COR-L47 (cell line): Measurements from ENCODE around the gene DLK2.

ENCODE experiments used
- DNase-seq: peaks from one replicate; lab custom pipeline; 2025; lab: John Stamatoyannopoulos, UW

Gene DLK2

DNA sequence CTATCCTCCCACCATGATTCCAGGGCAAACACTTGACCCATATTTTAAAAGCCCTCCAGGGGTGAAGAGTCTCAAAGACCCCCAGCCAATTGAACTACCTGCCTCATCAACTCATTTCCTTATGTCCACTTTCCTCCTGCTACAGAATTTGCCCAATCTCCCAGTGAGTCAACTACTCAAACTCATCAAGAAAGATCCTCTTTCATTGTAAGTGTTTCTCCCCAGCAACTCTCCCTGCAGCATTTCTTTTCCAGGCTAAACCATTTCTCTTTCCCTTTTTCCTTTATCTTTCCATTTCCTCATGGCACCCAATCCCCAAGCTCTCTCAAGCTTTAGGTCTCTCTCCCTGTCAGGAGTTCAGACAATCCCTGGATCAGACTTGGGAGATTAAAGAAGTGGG is 1.5 kb downstream of the DLK2 start:
- no peak for DNase-seq

DNA sequence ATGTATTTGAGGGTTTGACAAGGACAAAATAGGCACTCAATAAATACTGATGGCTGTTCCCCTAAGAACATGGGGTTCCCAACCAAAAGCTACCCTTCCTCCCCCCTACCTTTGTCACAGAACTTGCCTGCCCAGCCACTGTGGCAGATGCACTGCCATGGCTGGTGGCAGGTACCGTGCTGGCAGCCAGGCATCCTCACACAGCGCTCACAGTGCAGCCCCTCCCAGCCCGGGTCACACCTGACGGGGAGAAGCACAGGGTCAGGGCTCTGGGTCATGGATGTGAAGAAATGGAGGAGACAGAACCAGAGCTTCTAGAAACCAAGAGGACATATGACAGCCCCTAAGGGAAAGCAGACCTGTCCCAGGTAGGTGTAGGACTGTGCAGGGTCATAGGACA is 2.5 kb downstream of the DLK2 start:
- DNase-seq: no peak

DNA sequence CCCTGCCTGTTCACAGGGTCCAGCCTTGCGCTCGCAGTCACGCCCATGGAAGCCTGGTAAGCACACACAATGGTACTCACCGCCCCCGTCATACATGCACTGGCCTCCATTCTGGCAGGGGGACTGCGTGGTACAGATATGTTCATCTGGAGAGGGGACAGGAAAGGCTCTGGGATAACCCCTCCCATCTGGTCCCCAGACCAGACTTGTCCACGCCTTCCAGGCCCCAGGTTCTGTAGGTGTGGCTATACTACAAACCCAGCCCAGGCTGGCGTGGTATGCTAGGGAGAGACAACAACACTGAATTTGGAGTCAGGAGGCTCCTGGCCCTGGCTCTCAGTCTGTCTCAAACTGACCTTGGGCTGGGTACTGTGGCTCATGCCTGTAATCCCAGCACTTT is 3.4 kb downstream of the DLK2 start:
- DNase-seq: no peak

DNA sequence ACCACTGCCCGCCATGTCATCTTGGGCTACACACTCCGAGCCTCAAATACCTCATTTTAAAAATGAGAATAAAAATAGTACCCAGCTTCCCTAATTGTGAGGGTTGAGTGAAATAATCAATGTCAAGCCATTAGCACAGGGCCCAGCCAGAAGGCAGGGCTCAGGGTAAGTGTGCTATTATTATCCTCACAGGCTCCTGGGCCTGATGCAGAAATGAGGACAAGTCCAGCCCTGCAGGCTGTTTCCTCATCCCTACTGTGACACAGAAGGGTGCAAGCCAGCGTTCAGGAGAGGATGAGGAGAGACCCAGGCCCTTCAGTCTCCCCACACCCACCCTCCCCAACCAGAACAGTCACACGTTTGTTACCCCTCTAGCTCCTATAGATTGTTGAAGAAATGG is 4.0 kb downstream of the DLK2 start:
- no peak for DNase-seq

DNA sequence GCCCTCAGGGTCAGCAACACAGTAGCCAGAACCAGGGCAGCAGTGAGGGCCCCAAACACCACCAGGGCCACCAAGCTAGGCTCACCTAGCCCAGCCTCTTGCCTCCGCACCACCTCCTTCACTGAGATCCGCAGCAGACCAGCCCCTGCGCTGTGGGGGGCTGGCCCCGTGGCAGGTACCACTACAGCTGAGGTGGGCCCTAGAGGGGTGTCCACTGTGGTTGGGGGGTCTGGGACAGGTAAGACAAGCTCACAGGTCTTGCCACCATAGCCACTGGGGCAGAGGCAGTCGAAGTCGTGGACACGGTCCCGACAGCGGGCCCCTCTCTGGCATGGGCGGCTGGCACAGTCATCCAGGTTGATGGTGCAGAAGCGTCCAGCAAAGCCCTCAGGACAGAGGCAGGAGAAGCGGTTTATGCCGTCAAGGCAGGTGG is 4.6 kb downstream of the DLK2 start:
- DNase-seq: no peak

DNA sequence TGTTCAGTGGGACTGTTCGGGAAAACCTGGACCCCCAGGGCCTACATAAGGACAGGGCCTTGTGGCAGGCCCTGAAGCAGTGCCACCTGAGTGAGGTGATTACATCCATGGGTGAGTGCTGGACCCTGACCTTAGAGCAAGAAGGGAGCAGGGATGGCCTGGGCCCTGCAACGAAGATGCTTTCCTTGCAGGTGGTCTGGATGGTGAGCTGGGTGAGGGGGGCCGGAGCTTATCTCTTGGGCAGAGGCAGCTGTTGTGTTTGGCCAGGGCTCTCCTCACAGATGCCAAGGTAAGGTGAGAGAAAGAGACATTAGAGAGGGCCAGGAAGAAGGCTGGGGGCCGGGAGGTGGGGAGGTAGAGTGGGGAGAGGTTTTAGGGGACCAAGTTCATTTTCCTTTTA is 6.4 kb downstream of the DLK2 start:
- DNase-seq: no peak

DNA sequence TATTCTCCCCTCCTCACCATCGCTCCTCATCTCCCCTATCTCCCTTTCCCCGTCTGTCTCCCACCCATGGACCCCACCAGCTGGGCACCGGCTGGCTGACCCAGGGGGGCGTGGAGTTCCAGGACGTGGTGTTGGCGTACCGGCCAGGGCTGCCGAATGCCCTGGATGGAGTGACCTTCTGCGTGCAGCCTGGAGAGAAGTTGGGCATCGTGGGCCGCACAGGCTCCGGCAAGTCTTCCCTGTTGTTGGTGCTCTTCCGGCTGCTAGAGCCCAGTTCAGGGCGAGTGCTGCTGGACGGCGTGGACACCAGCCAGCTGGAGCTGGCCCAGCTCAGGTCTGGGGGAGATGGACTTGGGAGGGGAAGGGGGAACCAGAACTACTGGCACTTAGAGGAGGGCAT is 7.7 kb downstream of the DLK2 start:
- no peak for DNase-seq

DNA sequence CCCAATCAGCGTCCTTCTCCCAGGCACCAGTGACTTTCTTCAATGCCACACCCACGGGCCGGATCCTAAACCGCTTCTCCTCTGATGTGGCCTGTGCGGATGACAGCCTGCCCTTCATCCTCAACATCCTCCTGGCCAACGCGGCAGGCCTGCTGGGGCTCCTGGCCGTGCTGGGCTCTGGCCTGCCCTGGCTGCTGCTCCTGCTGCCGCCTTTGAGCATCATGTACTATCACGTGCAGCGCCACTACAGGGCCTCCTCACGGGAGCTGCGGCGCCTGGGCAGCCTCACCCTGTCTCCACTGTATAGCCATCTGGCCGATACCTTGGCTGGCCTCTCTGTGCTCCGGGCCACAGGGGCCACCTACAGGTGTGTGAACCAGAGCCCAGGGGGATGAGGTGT is 9.8 kb downstream of the DLK2 start:
- DNase-seq: no peak

DNA sequence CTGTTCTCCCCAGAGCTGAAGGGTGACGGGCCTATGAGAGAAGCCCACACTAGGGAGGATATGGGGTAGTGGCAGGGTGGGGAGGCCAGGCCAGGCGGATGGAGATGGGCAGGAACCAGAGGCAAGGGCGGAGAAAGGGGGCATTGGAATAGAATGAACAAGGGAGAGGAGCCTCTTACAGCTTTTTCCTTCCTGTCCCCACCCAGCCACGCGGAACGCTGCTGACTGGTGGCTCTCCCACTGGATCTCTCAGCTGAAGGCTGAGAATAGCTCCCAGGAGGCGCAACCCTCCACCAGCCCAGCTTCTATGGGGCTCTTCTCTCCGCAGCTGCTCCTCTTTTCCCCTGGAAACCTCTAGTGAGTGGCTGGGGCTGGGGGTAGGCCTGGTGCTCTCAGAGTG is 10.8 kb downstream of the DLK2 start:
- DNase-seq: no peak

DNA sequence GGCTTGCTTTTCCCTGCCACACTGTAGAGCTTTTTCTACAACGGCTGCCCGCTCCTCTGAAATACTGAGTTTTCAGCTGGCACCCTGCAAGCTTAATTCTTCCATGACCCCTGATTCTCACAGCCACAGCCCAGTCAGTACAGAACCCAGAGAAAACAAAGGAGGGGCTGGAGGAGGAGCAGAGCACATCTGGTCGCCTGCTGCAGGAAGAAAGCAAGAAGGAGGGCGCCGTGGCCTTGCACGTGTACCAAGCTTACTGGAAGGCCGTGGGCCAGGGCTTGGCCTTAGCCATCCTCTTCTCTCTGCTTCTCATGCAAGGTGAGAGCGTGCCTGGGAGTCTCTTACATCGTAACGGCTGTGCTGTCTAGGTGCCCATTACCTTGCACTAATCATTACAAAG is 11.3 kb downstream of the DLK2 start:
- no peak for DNase-seq

DNA sequence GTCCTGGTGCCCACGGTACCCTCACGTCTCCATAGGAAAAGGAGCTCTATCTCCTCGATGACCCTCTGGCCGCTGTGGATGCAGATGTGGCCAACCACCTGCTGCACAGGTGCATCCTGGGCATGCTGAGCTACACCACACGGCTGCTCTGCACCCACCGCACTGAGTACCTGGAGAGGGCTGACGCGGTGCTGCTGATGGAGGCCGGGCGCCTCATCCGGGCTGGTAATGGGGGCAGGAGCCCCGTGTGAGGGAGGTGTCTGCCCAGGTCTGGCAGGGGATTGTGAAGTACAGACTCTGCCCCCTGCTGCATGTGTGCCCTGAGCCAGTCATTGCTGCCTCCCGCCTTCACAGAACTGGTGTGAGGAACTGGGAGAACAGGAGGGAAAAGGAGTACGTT is 12.4 kb downstream of the DLK2 start:
- DNase-seq: no peak

DNA sequence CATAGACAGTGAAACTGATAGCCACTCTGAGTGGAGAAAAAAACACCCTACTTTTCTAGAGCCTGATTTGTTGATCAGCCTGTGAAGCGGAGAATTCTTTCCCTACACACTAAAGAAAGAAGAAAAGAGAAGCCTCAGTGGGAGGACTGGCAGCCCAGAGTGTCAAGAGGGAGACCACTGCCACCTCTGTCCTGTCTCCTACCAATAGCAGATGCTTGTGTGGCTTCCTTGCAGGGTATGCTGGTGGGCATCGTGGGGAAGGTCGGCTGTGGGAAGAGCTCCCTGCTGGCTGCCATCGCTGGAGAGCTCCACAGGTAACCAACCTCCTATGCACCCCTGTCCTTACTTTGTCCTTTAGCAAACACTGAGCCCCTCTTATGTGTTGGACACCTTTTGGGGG is 17.6 kb downstream of the DLK2 start:
- DNase-seq: no peak

DNA sequence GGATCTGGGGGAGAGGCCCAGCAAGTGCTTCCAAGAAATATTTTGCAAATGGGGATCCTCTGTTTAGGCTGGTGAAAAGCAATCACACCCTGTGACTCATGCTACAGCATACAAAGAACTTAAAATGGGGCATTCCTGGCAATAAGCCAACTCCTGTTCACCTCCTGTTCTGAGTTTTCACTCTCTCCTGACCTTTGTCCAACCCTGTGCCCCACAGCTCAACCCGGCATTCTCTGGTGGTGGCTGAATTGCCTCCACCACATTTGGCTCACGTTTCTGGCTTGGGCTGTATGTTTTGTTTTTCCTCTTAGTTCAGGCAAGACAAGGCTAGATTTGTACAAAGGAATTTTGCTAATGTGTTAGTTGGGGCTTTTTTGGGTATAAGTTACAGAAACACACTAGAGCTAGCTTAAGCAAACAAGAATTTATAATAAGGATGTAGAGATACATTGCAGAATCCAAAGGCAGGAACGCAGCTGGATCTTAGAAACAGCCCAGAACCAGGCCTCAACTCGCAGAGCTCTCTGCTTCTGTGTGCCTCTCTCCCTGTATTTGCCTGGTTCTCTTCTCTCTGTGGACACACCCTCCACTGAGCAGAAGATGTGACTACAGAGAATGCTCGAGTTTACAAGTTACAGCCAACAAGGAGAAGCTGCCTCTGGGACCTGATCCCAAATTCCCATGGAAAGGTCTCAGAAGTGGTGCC is 18.6 kb downstream of the DLK2 start:
- DNase-seq: no peak

DNA sequence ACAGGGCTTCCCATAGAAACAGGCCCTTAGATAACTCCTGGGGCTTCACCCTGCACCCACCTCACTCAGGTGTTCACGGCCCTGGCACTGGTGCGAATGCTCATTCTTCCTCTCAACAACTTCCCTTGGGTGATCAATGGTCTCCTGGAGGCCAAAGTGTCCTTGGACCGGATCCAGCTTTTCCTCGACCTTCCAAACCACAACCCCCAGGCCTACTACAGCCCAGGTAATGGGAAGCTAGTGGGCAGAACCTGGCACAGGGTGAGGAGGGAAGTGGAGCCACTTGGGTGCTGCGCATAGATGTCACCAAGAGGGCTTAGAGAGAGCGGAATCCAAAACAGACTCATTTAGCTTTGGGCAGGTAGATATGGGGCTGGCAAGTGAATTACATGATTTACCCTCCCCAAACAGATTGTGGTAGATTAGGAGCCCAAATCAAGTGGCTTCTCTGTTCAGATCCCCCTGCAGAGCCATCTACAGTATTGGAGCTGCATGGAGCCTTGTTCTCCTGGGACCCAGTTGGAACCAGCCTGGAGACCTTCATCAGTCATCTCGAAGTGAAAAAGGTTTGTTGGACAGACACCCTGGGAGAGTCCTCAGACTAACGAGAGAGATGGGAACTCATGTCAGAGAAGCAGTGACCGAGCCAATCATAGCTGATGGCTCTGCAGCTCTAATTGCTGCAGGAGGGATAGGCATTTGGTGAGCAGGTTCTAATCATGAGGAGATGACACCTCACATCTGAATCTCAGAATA is 19.5 kb downstream of the DLK2 start:
- DNase-seq: no peak

DNA sequence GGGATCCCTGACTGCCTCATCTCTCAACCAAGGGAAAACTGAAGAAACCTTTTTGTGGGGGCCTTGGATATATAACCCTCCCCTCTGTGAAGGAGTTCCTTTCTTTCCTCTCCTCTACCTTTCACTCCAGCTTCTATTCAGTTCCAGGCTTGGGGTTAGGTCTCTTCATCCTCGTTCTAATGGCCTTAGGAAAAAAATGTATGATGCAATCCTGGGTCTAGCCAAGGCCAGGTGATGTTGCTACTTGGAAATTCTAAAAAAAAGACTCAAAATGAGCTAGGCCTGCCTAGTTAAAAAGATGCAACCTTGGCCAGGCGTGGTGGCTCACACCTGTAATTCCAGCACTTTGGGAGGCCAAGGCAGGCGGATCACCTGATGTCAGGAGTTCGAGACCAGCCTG is 20.4 kb downstream of the DLK2 start:
- DNase-seq: no peak

DNA sequence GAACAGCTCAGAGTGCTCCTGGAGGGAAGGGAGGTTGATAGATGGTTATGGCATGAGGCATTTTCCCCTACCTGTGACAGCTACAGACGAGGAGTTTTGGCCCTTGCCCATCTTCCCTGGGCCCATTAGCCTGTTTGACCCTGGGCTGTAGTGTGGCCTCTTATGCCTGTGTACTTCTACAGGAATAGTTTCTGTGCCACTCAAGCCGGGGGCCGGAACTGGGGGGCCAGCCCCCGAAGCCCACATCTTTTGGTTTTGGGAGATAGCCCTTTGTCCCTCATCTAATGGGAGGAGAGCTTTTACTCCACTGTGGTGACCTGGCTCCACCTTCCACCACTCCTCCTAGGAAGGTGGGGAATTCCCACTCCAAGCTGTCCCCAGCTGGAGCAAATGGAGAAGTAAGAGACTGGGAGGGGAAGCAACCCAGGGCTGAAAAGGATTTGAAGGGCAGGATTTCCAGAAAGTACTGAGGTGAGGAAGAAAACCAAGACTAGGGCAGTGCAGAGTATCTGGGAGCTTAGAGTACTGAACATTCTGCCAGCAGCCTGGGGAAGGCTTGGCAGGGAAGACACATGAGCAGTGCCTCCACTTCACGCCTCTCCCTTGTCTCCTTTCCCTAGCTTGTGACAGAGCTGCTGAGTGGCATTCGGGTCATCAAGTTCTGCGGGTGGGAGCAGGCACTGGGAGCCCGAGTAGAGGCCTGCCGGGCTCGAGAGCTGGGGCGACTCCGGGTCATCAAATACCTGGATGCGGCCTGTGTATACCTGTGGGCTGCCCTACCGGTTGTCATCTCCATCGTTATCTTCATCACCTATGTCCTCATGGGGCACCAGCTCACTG is 21.1 kb downstream of the DLK2 start:
- no peak for DNase-seq

DNA sequence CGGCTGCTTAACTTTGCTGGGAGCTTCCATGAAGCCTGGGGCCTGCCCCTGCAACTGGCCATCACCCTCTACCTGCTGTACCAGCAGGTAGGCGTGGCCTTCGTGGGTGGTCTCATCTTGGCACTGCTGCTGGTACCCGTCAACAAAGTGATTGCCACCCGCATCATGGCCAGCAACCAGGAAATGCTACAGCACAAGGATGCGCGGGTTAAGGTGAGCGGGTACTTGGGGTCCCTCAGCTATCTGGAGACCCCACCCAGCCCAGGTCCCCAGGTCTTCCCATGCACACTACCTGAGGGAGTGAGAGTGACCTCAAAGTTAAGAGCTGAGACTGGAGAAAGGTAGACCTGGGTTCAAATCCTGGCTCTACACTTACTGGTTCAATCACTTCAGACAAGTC is 22.2 kb downstream of the DLK2 start:
- no peak for DNase-seq

DNA sequence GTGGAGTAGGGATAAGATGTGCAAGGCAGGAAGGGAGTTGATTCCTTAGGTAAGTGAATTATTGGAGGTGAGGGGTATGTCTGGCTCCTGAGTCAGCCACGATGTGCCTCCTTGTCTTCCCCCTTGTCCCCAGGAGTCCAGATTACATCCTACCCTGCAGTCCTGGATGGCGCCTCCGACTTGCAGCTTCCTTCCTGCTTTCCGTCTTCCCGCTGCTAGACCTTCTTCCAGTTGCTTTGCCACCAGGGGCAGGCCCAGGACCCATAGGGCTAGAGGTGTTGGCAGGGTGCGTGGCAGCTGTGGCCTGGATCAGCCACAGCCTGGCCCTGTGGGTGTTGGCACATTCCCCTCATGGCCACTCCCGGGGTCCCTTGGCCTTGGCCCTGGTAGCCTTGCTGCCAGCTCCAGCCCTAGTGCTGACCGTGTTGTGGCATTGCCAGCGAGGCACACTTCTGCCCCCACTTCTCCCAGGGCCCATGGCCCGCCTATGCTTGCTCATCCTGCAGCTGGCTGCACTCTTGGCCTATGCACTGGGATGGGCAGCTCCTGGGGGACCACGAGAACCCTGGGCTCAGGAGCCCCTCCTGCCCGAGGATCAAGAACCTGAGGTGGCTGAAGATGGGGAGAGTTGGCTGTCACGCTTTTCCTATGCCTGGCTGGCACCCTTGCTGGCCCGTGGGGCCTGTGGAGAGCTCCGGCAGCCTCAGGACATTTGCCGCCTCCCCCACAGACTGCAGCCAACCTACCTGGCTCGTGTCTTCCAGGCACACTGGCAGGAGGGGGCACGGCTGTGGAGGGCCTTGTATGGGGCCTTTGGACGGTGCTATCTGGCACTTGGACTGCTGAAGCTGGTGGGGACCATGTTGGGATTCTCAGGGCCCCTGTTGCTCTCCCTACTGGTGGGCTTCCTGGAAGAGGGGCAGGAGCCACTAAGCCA is 23.1 kb downstream of the DLK2 start:
- DNase-seq: no peak

DNA sequence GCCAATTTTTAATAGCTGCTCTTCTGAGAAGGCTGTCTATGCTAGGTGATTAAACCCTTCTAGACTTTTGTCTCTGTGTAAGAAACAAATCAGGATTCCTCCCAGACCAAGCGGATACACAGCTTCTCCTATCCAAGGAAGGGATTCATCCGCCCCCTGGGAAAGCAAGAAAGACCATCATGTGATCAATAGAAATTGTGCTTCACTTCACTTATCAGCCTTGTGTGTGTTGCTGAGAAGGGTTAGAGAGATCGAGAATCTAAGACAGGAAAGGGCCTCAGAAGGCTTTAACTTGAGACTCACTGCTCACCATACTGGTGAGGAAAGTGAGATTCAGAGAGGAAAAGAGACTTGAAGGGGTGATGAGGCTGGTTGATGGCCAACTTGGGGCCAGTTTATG is 26.5 kb downstream of the DLK2 start:
- DNase-seq: no peak

DNA sequence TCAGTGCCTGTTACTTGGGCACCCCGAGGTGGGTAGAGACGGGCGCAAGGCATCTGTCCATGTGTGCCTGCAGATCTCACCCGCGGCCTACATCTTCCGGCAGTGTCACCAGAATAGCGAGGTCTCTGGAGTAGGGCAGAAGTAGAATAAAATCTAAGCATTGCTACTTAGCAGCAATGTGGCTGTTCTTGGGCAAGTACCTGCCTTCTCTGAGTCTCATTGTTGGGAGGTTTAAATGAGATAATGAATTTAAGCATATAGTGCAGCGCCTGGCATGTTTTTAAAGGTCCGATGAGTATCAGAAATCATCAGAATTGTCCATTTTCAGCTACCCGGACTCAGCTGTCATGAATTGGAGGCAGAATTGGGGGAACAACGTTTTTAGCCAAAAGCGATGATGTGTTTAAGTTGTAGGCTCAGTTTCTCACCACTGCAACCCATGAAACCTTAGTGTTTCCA is 27.2 kb downstream of the DLK2 start:
- DNase-seq: no peak

DNA sequence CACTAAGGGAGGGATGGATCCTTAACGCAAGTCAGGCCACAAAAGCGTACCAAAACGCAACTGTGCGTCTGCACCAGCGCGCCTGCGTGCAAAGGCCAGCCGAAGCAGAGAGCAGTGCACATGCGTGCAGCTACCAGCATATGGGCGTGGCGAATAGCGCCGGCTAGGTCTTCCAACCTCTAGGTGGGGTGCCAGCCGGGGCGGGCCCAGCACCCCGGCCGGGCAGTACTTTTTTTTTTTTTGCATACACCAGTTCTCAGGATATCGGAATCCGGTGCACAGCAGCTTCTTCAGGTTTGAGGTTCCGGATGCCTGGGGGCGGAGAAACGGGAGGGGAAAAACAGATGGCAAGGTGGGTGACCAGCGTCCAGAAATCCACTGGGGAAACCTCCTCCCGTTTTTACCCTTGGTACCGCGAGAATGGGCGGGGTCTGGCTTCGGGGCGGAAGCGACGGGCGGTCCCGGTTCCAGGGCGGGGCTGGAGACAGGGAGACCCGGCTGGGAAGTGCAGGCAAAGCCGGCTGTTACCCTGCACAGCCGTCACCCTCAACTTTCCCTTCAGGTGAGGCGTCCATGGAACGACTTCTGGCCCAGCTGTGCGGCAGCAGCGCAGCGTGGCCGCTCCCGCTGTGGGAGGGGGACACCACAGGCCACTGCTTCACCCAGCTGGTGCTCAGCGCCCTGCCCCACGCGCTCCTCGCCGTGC is 27.8 kb downstream of the DLK2 start, which contains the start of gene ABCC10:
TSS of gene ABCC10 (plus strand) at position 136 of the 706 bp plus-strand sequence. CDS start at position 574, 438 bp downstream.
- DNase-seq: peak; percentile 95
